GM19455 (cell line): Measurements from ENCODE around the gene ABHD2.
"Not testable (repeated sequence)": the region's sequence is repeated elsewhere in the genome, so short reads cannot be mapped to it uniquely, and the experiment has no call there.

Source experiments
- ATAC-seq: cut with Tn5 transposase; IDR thresholded peaks from one replicate; pipeline ENCODE4 v1.9.1; 2021; ENCODE audit not compliant: unreplicated experiment

ABHD2 gene

GRCh38 chr15:89136818-89137772 is 48.8 kb downstream of the ABHD2 start:
- ATAC-seq = no peak

GRCh38 chr15:89137926-89138325 is 49.7 kb downstream of the ABHD2 start:
- no peak for ATAC-seq

GRCh38 chr15:89138999-89139612 is 50.9 kb downstream of the ABHD2 start:
- no peak for ATAC-seq

GRCh38 chr15:89139613-89140499 is 51.6 kb downstream of the ABHD2 start:
- ATAC-seq = no peak

- no peak for ATAC-seq
These were observed 52.3 kb downstream of the ABHD2 start for GRCh38 chr15:89140595-89140994.

GRCh38 chr15:89141159-89141558 is 52.9 kb downstream of the ABHD2 start:
- not testable (repeated sequence) for ATAC-seq

- no peak for ATAC-seq
These were observed 53.6 kb downstream of the ABHD2 start for GRCh38 chr15:89141885-89142284.

- ATAC-seq = no peak
These were observed 54.2 kb downstream of the ABHD2 start for GRCh38 chr15:89142423-89142822.

- no peak for ATAC-seq
These were observed 55.4 kb downstream of the ABHD2 start for GRCh38 chr15:89143503-89144162.

- ATAC-seq = no peak
These were observed 56.2 kb downstream of the ABHD2 start for GRCh38 chr15:89144491-89144890.

- ATAC-seq = no peak
These were observed 58.1 kb downstream of the ABHD2 start for GRCh38 chr15:89146366-89146765.

- no peak for ATAC-seq
These were observed 59.9 kb downstream of the ABHD2 start for GRCh38 chr15:89148126-89148525.

GRCh38 chr15:89149501-89150101 is 61.3 kb downstream of the ABHD2 start:
- ATAC-seq = no peak

- ATAC-seq = no peak
These were observed 62.0 kb downstream of the ABHD2 start for GRCh38 chr15:89150287-89150686.

- no peak for ATAC-seq
These were observed 62.8 kb downstream of the ABHD2 start for GRCh38 chr15:89150762-89151664.

GRCh38 chr15:89155122-89155521 is 66.9 kb downstream of the ABHD2 start:
- ATAC-seq = no peak

- no peak for ATAC-seq
These were observed 67.4 kb downstream of the ABHD2 start for GRCh38 chr15:89155656-89156055.

- no peak for ATAC-seq
These were observed 68.8 kb downstream of the ABHD2 start for GRCh38 chr15:89157061-89157460.

GRCh38 chr15:89157918-89158564 is 69.8 kb downstream of the ABHD2 start:
- ATAC-seq = no peak
